ENCODE data around the gene TXNRD2.
"Not testable (repeated sequence)": the region's sequence is repeated elsewhere in the genome, so short reads cannot be mapped to it uniquely, and the experiment has no call there.

The TXNRD2 gene

DNA sequence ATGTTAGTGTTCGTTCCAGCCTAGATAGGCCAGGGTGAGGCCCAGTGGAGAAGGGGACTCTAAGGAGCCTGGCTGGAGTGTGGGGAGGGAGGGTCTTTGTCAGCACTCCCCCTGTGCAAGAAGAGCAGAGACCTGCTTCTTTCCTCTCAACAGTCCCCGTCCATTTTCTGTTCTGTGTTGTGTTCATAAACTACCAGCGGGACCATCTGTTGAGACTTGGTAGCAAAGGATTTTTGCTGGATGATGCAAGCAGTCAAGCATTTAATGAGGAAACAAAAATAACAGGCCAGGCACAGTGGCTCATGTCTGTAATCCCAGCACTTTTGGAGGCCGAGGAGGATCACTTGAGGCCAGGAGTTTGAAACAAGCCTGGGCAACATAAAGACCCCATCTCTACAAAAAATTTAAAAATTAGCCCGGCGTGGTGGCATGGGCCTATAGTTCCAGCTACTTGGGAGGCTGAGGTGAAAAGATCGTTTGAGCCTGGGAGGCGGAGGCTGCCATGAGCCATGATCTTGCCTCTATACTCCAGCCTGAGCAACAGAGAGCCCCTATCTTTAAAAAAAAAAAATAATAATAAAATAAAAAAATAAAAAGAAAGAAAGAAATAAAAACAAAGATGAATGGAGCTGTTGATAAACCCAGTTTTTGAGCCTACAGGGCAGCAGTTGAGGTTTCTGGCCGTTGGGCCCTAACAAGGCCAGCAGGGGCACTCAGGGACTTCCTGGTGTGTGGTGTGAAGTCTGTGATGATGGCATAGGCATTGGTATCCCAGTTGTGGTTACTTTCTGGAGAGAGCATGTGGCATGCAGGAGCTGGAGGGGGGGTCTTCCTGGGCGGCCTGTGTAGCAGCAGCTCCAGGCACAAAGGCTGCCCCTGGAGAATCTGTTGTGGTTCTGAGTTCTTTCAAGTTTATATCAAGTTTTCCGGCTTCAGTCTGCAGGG, 1.7 kb upstream of the TXNRD2 start:
- no peak for DNase-seq

DNA sequence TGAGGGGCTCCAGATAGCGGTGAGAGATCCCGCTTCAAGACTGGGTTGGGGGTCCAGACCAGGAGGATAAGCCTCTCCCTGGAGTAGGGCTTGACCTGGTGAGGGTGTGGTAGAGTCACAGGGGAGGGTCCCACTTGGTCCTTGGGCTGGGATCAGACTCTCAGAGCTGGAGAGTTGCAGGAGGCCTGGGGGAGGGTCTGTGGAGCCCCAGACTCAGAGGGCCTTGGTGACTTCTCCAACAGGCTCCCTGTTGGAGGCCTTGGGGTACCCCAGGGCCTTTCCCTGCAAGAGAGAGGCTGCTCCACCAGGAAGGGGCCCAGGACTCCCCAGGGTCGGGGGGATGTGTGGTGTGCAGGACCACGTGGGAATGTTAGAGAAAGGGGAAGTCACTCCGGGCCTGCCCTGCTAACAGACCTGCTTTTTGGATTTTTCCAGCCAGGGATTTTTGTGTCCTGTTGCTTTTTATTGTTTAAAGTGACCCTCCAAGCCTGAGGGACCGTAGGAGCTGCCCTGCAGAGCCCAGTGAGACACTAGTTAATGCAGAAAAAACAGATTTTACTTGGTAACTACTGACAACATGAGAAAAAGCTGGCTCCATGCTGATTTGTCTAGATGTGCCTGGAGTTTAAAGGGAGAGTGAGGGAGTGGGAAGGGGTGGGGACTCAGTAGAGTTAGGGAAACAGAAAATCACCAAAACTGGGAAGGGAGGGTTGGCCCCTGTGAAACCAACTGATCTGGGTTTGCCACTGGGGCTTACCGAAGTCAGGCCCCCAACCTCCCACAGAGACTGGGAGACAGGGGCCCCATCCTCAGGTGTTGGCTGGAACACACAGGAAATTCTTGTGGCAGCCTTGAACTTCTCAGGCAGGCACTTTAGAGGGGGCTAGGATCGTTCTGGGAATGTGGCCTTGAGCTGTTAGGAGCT, 801 bp upstream of the TXNRD2 start:
- no peak for DNase-seq

DNA sequence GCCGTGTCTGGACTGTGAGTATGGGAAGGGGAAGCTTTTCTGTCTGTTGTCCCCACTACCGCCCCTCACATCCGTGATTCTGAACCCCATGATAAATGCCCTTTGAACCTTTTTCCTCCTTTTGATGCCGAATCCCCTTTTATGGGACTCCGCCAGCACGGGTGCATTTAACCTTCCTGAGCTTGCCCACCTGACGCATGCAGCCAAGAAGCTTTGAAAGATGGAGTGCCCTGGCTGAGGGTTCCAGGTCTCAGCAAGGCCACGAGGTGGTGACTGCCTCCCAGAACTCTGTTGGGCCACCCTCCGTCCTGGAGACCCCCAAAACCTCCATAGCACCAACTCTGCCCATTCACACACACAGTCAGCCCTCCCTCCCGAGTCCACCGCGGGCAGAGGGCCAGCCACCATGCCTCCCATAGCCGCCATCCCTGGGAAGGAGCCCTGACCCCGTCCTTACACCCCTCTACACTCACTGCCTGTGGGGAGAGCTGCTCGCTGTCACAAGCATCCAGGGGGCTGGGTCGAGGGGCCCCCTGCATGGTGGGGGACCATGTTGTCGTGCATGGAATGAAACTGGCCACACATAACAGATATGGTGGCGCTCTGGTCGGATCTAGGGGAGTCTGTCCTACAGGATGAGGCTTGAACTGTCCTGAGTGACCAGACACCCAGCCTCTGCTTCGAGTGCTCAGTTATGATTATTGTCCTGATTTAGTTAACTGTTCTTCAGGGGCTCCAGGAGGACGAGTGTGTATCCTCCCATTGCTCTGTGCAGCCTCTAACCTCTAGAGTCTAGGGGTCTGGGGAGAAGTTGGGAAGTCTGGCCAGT, 868 bp downstream of the TXNRD2 start:
- no peak for DNase-seq

DNA sequence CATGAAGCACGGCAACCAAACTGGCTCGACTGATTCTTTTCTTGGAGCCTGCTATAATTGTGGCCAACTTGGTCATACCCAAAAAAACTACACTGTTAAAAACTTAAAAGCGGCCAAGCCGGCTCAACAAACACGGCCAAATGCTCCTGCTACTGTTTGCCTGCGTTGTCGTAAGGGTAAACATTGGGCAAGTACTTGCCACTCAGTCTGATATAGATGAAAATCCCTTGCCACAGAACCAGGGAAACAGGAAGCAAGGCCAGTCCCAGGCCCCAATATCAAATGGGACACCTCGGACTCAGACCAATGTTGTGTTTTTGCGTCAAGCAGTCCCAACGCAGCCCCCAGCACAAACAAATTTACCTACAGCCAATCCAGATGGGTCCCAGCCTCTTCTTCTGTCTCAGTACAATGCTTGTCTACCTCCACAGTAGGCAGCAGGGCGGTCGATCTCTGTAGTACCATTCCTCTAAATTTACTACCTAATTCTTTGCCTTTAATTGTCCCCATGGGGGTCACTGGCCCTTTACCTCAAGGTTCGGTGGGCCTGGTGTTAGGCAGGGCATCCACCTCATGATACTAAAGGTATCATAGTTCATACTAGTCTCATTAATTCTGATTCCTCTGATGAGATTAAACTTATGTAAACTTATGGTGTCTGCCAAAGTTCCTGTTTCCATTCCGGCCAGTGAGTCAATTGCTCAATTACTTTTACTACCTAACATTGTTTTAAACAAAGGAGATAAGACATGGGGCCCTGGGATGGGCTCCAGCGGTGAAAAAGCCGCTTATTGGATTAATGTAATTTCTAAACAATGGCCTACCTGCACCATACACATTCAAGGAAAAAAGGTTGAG, 3.8 kb downstream of the TXNRD2 start:
- DNase-seq = no peak

DNA sequence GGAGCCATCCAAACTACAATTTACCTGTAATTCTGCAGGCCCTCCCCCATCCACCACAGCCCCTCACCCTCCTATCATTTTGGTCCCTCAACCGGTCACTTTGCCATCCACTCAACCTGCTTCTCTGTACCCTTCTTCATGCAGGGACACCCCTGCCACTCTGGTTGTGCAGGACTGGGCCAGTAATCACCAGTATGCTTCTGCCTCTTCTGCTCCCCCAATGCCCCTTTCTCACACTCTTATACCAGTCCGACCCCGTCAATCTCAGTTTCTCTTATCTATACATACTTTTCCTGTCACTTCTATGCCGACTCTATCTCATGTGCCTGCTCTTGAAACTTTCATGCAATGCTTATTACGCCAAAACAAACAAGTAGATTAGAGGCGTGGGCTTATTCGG, 5.1 kb downstream of the TXNRD2 start:
- DNase-seq = no peak

DNA sequence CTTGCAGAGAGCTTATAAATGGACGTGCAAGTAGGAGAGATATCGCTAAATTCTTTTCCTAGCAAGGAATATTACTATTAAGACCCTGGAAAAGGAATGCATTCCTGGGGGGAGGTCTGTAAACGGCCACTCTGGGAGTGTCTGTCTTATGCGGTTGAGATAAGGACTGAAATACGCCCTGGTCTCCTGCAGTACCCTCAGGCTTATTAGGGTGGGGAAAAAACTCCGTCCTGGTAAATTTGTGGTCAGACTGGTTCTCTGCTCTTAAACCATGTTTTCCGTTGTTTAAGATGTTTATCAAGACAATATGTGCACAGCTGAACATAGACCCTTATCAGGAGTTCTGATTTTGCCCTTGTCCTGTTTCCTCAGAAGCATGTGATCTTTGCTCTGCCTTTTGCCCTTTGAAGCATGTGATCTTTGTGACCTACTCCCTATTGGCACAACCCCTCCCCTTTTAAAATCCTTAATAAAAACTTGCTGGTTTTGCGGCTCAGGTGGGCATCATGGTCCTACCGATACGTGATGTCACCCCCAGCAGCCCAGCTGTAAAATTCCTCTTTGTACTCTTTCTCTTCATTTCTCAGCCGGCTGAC, 6.4 kb downstream of the TXNRD2 start:
- DNase-seq = not testable (repeated sequence)

DNA sequence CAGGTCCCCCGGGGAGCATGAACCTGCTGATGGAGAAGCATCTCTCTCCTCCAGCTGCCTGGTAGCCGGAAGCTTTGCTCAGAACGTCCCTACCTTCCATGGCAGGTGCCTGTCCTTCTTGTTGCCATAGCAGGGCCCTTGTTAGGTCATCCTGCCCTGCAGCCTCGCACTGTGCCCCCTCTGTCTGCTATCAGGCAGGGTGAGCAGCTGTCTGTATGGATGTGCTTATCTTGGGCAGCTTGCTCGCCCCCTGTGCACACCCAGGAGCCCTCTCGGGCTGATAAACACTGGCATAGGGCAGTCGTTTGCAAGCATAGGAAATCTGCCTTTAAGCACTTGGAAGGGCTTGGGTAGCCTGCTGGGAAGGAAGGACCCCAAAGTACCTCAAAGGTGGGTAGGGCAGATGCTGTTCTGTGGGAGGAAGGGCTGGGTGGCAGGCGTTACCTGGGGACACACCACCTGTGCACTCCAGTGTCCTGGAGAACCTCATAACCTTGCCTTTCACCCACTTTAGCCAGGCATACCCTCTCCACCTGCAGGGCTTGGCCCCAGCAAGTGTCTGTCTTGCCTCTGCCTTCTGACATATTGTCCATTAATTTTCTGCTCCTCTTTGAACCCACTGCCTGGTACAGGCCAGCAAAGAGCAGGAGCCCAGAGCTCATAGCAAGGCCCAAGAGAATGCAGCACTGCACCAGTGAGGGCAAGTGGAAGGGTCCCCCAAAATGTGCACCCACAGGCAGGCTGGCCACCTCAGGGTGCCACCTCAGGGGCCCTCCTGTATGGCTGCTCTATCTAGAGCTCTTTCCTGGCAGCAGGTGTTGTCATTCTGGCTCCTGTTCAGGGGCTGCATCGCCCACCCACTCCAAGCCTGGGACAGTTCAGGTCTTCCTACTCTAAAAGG, 8.0 kb downstream of the TXNRD2 start:
- DNase-seq = no peak

DNA sequence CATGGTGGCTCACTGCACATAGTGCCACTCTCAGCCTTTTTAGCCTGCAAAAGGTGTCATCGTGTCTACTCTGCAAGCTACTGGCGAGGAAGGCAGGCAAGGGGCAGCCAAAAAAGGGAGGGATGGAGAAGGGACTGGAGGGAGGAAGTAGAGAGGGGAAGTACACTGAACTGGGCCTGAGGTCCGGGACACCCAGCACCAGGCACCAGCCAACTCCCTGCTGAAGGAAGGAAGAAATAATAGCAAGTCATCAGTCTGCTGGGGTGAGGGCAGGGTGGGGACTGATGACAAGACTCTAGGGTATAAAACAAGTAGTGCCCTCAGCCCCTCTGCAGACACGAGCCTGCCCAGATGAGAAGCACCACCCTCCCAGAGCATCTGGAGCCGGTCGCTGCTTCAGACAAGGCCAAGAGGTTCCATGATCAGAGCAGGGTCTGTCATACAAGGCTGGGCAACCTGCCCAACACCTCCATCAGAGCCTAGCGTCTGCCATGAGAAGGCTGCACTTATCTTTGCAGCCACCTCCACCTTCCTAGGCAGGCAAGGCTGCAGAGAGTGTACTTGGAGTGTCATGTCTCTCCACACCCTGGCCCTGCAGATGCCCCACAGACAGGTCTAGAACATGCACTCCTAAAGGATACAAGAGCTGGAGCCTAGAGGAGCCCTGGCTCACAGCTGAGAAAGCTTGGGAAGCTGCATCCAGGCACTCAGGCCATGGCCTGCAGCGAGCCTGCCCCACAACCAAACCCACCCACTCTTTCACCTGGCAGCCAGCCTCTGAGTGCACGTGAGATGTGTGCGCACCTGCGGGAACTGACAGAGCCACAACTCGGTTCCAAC, 9.0 kb downstream of the TXNRD2 start:
- DNase-seq = peak; percentile 6

DNA sequence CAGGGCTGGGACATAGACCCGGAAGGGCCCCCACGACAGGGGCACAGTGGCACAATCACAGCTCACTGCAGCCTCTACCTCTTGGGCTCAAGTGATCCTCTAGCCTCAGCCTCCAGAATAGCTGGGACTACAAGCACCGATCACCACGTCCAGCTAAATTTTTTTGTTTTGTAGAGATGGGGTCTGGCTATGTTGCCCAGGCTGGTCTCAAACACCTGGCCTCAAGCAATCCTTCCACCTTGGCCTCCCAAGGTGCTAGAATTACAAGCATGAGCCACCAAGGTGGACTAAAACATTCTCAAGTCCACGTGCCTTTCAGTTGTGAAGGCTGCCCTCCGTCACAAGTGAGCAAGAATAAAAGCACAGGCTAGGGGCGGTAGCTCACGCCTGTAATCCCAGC, 10.1 kb downstream of the TXNRD2 start:
- no peak for DNase-seq

DNA sequence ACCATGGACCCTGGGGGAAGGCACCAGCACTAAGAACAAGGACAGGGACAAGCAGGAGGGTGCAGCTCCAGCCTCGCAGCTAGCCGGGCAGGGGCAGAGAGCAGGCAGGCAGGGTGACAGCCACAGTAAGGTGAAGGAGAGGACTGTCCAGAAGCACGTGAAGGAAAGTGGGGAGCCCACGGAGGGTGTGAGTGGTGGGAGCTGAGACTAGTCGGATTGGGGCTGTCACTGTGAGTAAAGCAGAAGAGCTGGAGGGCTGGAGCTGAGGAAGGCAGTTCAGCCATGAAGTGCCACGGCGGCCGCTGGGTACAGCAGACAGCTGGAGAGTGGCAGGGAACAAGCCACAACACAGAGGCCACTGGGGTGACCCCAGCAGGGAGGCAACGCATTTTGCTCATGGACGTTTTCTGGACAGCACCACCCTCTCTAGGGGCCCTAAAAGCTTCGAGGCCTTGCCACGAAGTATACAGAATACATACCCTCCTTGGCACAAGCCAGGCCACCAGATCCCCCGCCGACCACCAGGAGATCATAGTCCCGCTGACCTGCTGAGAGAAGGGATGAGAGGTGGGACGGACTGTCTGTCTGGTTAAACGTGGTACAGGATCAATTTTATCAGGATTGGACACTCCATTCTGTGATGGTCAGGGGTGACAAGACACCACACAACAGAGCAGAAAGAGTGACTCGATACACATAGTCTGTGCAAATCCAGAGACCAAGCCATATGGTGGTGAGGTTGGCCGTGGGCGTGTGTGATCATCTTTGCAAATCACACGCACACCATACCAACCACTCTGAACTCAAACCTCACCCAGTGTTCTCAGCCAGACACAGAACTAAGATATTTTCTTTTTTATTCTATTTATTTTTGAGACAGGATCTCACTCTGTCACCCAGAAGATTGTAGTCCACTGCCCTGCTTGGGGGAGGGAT, 10.8 kb downstream of the TXNRD2 start:
- DNase-seq = no peak

DNA sequence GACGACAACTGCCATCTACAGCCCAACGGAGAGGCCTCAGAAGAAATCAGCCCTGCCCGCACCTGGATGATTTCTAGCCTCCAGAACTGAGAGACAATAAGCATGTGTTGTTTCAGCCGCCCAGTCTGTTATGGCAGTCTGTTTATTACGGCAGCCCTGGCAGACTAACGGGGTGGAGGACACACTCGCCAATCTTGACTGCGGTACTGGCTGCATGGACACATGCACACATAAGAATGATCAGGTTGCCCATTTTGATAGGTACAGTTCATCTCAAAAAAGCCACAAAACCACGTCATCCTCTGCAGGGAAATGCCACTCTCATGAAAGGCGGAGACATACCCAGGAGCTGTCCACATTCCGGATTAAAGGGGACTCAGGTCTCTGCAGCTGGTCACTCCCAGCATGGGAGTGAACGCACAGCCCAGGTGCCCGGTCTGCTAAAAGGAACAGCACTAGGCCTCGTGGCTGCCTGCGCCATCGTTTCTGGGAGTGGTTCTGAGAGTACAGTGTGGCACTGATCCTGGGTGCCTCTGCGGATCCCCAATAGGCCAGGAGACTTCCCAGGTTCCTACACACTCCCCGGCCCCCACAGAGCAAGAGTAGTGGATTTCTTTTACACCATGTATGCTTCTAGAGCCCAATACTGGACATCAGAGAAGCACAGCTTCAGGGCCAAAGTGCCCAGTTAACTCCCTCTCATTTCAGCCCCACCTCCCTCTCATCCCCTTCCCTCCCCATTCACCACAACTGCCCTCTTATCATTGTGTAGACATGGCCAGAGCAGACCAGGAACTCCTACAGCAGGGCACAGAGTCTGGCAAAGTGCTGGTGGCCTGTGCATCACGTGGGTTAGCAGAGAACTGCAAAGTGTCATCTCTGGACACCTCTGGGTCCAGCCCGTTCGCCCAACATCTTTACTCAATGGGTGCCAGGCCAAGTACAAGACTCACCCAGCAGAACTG, 11.8 kb downstream of the TXNRD2 start:
- no peak for DNase-seq

DNA sequence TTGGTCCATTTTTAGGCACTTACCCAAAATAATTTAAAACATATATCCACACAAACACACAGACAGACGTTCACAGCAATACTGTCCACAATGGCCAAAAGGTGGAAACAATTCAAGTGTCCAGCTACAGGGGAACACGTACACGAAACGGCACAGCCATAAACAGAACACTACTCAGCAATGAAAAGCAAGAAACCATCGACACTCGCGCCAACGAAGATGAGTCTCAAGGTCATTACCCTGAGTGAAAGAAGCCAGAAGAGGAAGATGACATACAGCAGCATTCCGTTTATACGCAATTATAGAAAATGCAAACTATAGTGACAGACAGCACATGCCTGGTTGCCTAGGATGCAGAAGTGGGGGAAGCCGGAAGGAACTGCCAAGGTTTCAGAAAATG, 13.4 kb downstream of the TXNRD2 start:
- DNase-seq = no peak

DNA sequence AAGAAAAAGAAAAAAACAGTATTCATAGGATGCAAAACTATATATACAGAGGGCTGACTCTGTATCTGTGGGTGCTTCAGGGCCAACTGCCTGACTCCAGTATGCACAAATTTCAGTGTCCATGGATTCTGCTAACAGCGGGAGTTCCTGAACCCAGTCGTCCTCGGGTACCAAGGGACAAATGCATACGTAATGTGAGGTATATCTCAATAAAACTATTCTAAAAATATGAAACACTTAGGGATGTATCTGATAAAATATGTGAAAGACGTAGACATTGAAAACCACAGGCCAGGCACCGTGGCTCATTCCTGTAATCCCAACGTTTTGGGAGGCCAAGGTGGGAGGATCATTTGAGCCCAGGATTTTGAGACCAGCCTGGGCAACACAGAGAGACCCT, 13.9 kb downstream of the TXNRD2 start:
- no peak for DNase-seq

DNA sequence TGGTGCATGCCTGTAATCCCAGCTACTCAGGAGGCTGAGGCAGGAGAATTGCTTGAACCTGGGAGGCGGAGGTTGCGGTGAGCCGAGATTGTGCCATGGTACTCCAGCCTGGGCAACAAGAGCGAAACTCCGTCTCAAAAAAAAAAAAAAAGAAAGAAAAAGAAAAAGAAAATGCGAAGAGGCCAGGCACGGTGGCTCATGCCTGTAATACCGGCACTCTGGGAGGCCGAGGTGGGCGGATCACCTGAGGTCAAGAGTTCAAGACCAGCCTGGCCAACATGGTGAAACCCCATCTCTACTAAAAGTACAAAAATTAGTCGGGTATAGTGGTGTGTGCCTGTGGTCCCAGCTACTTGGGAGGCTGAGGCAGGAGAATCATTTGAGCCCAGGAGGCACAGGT, 15.6 kb downstream of the TXNRD2 start:
- DNase-seq = not testable (repeated sequence)

DNA sequence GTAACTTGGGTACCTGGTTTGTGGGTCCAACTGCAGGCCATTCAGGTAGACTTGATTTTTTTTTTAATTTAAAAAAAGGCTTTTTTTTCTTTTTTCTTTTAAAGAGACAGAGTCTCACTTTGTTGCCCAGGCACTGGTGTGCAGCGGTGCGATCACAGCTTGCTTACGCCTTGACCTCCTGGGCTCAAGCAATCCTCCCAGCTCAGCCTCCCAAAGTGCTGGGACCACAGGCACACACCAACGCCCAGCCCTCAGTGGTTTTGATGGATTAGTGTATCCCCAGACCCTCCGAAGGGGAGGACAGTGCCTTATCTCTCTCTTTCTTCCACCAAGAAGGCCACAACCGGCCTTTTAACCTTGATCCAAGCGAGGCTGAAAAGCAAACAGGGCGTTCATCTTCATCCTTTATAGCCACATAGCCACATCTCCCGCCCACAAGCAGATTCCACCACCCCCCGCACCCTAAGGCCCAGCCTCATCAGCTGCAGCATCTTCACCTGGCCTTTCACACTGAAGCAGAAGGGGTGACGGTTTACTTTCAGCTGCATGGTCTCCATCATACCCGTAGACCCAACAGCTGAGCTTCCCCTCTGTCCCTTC, 17.6 kb downstream of the TXNRD2 start:
- no peak for DNase-seq

DNA sequence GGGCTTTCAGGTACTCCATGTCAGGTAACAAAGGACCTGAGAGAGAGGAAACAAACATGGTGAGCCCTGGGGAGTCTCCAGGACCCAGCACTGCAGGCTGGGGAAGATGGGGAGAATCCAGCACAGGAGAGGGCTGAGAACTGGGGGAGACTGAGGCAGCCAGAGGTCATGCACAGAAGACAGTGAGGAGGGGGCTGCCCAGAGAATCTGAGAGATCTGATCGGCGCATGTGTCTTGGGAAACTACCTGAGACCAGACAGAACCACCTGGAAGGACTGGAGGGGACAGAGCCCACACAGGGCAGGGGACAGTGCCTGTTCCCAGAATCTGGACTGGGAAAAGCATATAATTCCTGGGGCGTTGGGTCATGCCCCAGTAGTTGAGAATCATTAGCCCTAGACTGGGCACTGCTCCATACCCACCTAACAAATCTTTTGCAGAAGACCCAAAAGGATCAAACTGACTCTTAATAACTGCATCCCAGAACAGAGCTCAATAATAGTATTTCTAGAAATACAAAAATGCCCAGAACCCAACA, 20.0 kb downstream of the TXNRD2 start:
- DNase-seq = no peak
